ENCODE measurements around the gene KCNQ5. TPM values are rescaled to one million over a fixed set of nuclear protein-coding genes. Genes with fewer than 3 reads are reported as not detected.

Gene KCNQ5
- total and polyA plus RNA-seq, 2 of the 8 experiments (the other 6 are each of a cell fraction or from before 2014, with no cell fraction given) = 0.83 to 1.2 TPM

DNA sequence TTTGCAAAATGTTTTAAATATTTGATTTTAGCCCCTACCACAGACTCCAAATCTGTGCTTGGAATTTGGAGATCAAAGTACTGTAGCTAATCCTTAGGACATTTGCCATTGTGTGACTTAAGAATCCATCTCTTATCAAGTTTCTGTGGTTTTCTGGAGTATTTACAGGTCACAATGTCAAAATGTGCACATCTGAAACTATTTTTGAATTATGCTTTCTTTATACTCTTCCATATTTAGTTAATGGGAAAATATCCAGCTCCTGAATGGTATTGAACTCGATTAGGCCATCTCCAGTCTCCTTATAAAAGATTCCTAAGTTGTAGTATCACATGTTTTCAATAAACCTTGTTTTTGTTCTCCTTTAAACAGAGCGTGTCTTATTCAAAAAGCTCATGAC is 441.0 kb downstream of the KCNQ5 start:
- Histone ChIP-seq H2BK20ac (ENCODE audit: low read length) (no peak overlapping the region), H3K4me1 (replicated peaks in 1 of 4; ENCODE audit: control insufficient read depth in 3 of 4, insufficient read depth in 4 of 4, low read length in 3 of 4) (no peaks in the 10 kb centered on the region), H3K27me3 (replicated peaks in 1 of 4; ENCODE audit: control insufficient read depth in 3 of 4, extremely low read depth in 1 of 4, insufficient read depth in 3 of 4, low read length in 3 of 4) (no peaks in the 10 kb centered on the region), H3K4ac (replicated peaks; ENCODE audit: insufficient read length, low read depth, low read length) (no peak overlapping the region), H3K4me2 (ENCODE audit: insufficient read depth in 1 of 2, low read depth in 2 of 2, low read length in 2 of 2) (no peak overlapping the region), H3K23ac (ENCODE audit: insufficient read length) (no peak overlapping the region), H4K5ac (ENCODE audit: insufficient read length, low read depth, low read length) (no peak overlapping the region), H2AFZ (ENCODE audit: low read length) (no peak overlapping the region), H3K9ac (replicated peaks in 1 of 4; ENCODE audit: extremely low read depth in 1 of 4, low read depth in 3 of 4, low read length in 3 of 4) (no peak overlapping the region), H3K23me2 (ENCODE audit: low read depth, low read length) (no peaks in the 10 kb centered on the region), H2BK5ac (ENCODE audit: low read depth, low read length) (no peak overlapping the region), H3K9me3 (ENCODE audit: insufficient read depth in 2 of 2, low read depth in 1 of 2, low read length in 1 of 2) (no peaks in the 10 kb centered on the region), H2BK120ac (replicated peaks; ENCODE audit: low read depth, low read length) (no peak overlapping the region), H4K91ac (replicated peaks; ENCODE audit: insufficient read length, low read length) (no peak overlapping the region), H2AK5ac (ENCODE audit: low read depth, low read length) (no peak overlapping the region), H3K27ac (ENCODE audit: low read depth, low read length) (no peak overlapping the region), H4K8ac (ENCODE audit: extremely low read depth, insufficient read depth, low read length) (no peak overlapping the region), H3K56ac (replicated peaks; ENCODE audit: insufficient read length, low read depth, low read length) (no peak overlapping the region), H2BK12ac (ENCODE audit: low read depth, low read length) (no peak overlapping the region), H3K36me3 (ENCODE audit: control insufficient read depth in 2 of 4, insufficient read depth in 4 of 4, low read length in 3 of 4) (no peaks in the 10 kb centered on the region), H3K18ac (ENCODE audit: extremely low read depth, low read length) (no peak overlapping the region), H3K79me1 (ENCODE audit: low read depth, low read length) (no peaks in the 10 kb centered on the region), H3K79me2 (ENCODE audit: control insufficient read depth in 1 of 2, insufficient read depth in 2 of 2, low read length in 2 of 2) (no peaks in the 10 kb centered on the region), H3K14ac (ENCODE audit: insufficient read length) (no peak overlapping the region), H2BK15ac (ENCODE audit: low read length) (no peak overlapping the region), H3K4me3 (ENCODE audit: extremely low read depth in 1 of 4, insufficient read depth in 2 of 4, low read depth in 3 of 4, low read length in 4 of 4) (no peak overlapping the region), H4K20me1 (replicated peaks in 1 of 2; ENCODE audit: control insufficient read depth in 1 of 2, insufficient read depth in 2 of 2, low read length in 2 of 2) (no peaks in the 10 kb centered on the region)
- DNase-seq (ENCODE audit: low read depth in 1 of 2, low spot score in 2 of 2) (no peak), FAIRE-seq (no peak)
- WGBS, 2 experiments (ENCODE audit: extremely low coverage in 1 of 2, insufficient coverage in 1 of 2, insufficient read length in 1 of 2, insufficient replicate concordance in 2 of 2, low coverage in 1 of 2, low lambda C conversion rate in 2 of 2, missing lambda C conversion rate in 1 of 2) = 95% methylated on average over 2 of the region's 2 CpGs; no CpG with 5 or more reads in 1 of the 2 experiments
- POLR2A ChIA-PET (ENCODE audit: partially characterized antibody) = no interaction called here
- no peak for TF ChIP-seq MAFK (IDR thresholded peaks at IDR 0.05; ENCODE audit: low read depth, low read length)
- no peak for TF ChIP-seq ZNF274 (IDR thresholded peaks at IDR 0.05; ENCODE audit: borderline replicate concordance, extremely low read depth, low read length)
- TF ChIP-seq, protein P1, sequence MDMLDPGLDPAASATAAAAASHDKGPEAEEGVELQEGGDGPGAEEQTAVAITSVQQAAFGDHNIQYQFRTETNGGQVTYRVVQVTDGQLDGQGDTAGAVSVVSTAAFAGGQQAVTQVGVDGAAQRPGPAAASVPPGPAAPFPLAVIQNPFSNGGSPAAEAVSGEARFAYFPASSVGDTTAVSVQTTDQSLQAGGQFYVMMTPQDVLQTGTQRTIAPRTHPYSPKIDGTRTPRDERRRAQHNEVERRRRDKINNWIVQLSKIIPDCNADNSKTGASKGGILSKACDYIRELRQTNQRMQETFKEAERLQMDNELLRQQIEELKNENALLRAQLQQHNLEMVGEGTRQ (IDR thresholded peaks at IDR 0.05; ENCODE audit: low read length) = no peak
- TF ChIP-seq NRF1 (IDR thresholded peaks at IDR 0.05; ENCODE audit: low read depth, low read length) = no peak
- CTCF ChIA-PET (ENCODE audit: partially characterized antibody) = no interaction called here

Measured in H1 (cell line).